ENCODE measurements around the gene LYZL6.

GRCh38 chr17:35977509-35977908, 34.0 kb upstream of the LYZL6 start:
- TF ChIP-seq, protein P1, sequence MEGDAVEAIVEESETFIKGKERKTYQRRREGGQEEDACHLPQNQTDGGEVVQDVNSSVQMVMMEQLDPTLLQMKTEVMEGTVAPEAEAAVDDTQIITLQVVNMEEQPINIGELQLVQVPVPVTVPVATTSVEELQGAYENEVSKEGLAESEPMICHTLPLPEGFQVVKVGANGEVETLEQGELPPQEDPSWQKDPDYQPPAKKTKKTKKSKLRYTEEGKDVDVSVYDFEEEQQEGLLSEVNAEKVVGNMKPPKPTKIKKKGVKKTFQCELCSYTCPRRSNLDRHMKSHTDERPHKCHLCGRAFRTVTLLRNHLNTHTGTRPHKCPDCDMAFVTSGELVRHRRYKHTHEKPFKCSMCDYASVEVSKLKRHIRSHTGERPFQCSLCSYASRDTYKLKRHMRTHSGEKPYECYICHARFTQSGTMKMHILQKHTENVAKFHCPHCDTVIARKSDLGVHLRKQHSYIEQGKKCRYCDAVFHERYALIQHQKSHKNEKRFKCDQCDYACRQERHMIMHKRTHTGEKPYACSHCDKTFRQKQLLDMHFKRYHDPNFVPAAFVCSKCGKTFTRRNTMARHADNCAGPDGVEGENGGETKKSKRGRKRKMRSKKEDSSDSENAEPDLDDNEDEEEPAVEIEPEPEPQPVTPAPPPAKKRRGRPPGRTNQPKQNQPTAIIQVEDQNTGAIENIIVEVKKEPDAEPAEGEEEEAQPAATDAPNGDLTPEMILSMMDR (IDR thresholded peaks at IDR 0.05): no peak
- TF ChIP-seq POLR2AphosphoS5 (IDR thresholded peaks at IDR 0.05) (no peak), POLR2A (IDR thresholded peaks at IDR 0.05) (no peak), EP300 (IDR thresholded peaks at IDR 0.05) (no peak)

Data from sigmoid colon (tissue), 4 donors.